Measurements from ENCODE around the gene TUBGCP6.

DNA sequence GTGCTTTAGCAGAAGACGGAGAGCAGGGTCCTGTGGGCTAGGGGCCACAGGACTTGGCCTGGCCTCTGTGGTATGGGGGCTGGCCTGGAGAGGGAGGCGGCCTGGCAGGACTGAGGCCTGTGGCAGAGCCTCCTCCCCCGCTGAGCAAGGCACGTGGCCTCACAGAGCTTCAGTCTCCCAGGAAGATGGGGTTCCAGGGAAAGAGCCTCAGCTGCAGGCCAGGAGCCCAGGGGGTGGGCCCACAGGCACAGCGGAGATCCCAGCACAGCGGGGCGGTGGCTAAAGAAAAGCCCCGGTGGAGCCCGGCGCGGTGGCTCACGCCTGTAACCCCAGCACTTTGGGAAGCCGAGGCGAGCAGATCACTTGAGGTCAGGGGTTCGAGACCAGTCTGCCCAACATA is 14.5 kb upstream of the TUBGCP6 start:
- TF ChIP-seq, protein P1, sequence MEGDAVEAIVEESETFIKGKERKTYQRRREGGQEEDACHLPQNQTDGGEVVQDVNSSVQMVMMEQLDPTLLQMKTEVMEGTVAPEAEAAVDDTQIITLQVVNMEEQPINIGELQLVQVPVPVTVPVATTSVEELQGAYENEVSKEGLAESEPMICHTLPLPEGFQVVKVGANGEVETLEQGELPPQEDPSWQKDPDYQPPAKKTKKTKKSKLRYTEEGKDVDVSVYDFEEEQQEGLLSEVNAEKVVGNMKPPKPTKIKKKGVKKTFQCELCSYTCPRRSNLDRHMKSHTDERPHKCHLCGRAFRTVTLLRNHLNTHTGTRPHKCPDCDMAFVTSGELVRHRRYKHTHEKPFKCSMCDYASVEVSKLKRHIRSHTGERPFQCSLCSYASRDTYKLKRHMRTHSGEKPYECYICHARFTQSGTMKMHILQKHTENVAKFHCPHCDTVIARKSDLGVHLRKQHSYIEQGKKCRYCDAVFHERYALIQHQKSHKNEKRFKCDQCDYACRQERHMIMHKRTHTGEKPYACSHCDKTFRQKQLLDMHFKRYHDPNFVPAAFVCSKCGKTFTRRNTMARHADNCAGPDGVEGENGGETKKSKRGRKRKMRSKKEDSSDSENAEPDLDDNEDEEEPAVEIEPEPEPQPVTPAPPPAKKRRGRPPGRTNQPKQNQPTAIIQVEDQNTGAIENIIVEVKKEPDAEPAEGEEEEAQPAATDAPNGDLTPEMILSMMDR (conservative IDR thresholded peaks at IDR 0.05; ENCODE audit: low read depth, low read length) = no peak
- no peak for TF ChIP-seq EZH2 (IDR thresholded peaks at IDR 0.05; ENCODE audit: borderline replicate concordance, low read depth, low read length, poor library complexity, severe bottlenecking)

Data from A673 (cell line).